Psoas muscle (tissue), 8 donors: ENCODE data around the gene FUT1. TPM values are rescaled to one million over a fixed set of nuclear protein-coding genes. Genes with fewer than 3 reads are reported as not detected.
A peak's percentile ranks its signal among the peaks of the same experiment; 100 is the strongest.

Experiments
- ATAC-seq, 4 donors: fragments of 200-7000 bp; cut with Tn5 transposase; one replicate each; pipeline ENCODE4 v1.9.1; 2020; ENCODE audit warnings: moderate library complexity in 3 of 4, mild to moderate bottlenecking in 2 of 4
- DNase-seq, 2 donors: peaks; one replicate each; pipeline ENCODE4 v3.0.0-alpha.2; 2020
- H3K27ac ChIP-seq: fragments of 200-600 bp; one replicate; pipeline ENCODE4 v1.8.0; 2022
- H3K27me3 ChIP-seq, 3 donors: fragments of 200-600 bp in 1 of 3; one replicate each; pipeline versions ENCODE4 v1.6.1 to v1.8.0; 2013 to 2022; ENCODE audit warnings: low read length in 2 of 3, mild to moderate bottlenecking in 2 of 3, moderate library complexity in 1 of 3; ENCODE audit not compliant: insufficient read depth in 3 of 3
- H3K36me3 ChIP-seq, 2 donors: fragments of 200-600 bp in 1 of 2; one replicate each; pipeline versions ENCODE4 v1.6.1 to v1.8.0; 2013 to 2022; ENCODE audit warnings: low read depth in 1 of 2, mild to moderate bottlenecking in 1 of 2, moderate library complexity in 1 of 2; ENCODE audit not compliant: insufficient read depth in 1 of 2
- H3K4me1 ChIP-seq: fragments of 200-600 bp; one replicate; pipeline ENCODE4 v1.8.0; 2022
- H3K4me3 ChIP-seq: fragments of 200-600 bp; one replicate; pipeline ENCODE4 v1.8.0; 2022; ENCODE audit warnings: mild to moderate bottlenecking
- H3K9me3 ChIP-seq: fragments of 200-600 bp; one replicate; pipeline ENCODE4 v1.8.0; 2022
- CTCF ChIP-seq: fragments of 200-600 bp; IDR thresholded peaks from one replicate; pipeline ENCODE4 v1.8.0; 2022; ENCODE audit warnings: antibody characterized with exemption
- WGBS, 3 donors: extraction: QIAGEN DNeasy Blood & Tissue Kit; methylation state at CpG; one replicate each; pipeline versions ENCODE4 v1.1.6 to v1.1.7; 2013; 5-methylcytosine and 5-hydroxymethylcytosine counted together
- intact Hi-C, 2 donors: fragments of 100-400 bp; cut with DNase I; formaldehyde crosslinking; loops; one replicate each; pipeline versions ENCODE4 v1.11.0 to v1.14.2; 2022
- polyA plus RNA-seq, 3 donors: library from polyadenylated mRNA; stranded (reverse); fragments of 200-250 nt; gene quantifications; one replicate each; pipeline ENCODE4 v1.2.3, GENCODE V29; 2013
- total RNA-seq, 4 donors: library from RNA; stranded (reverse); fragmentation: NEBNext Ultra II Directional in 2 of 4; extraction: Animal tissue kit (Norgen Biotek cat#: 25700) in 2 of 4; gene quantifications; one replicate each; pipeline versions ENCODE4 v1.2.1 to v1.2.4, GENCODE V29; 2021 to 2023
- donor health status: healthy with polysubstance abuse.
- donor health status: DM: no; HTN: no; CAD: no; lungs with moderate emphysema.
- donor health status: Bipolar disorder and iron deficiency.
- donor health status: healthy.
- donor health status: DM: yes; HTN: yes; CAD: no.
- donor health status: DM: no; HTN: no; CAD: no.
- donor health status: DM: no; HTN: no; CAD: no.
- donor health status: DM: yes; HTN: yes; CAD: no.

Gene FUT1
- total and polyA plus RNA-seq, 7 donors: 1.1 to 2.3 (median 1.6) TPM

- H3K36me3 ChIP-seq: peaks cover 0 to 19% of the 10 kb centered on the region in 2 donors
- intact Hi-C loops: no loop called here
- H3K4me1 ChIP-seq: peaks cover 7% of the 10 kb centered on the region
- ATAC-seq (no peak), DNase-seq (no peak)
- WGBS, 3 donors: 84 to 90% (median 86%) methylated on average over 16 to 20 of the region's 20 CpGs
- H3K4me3 ChIP-seq: no peak overlapping the region
- no peaks in the 10 kb centered on the region for H3K9me3 ChIP-seq
- H3K27ac ChIP-seq: peak overlapping the region; percentile 84
- H3K27me3 ChIP-seq: no peaks in the 10 kb centered on the region
- TF ChIP-seq CTCF: no peak
Observed at GRCh38 chr19:48796298-48797083, 44.0 kb upstream of the FUT1 start.

- peak; percentile 16 to 39 (median 32) for ATAC-seq
- H3K36me3 ChIP-seq: peaks cover 0 to 19% of the 10 kb centered on the region in 2 donors
- peak overlapping the region; percentile 84 for H3K27ac ChIP-seq
- peak; percentile 63 to 80 for DNase-seq
- 7 to 32% (median 20%) methylated on average over 2 of the region's 2 CpGs for WGBS, 3 donors
- H3K27me3 ChIP-seq: no peaks in the 10 kb centered on the region
- H3K4me3 ChIP-seq: no peak overlapping the region
- H3K4me1 ChIP-seq: peaks cover 7% of the 10 kb centered on the region
- intact Hi-C loops: loop anchor here (1.0 to 2.0 kb wide), 2 partner anchors 40 to 41 kb away; partner anchors contain the start of gene HSD17B14 (in 1 of the 2)
- H3K9me3 ChIP-seq: no peaks in the 10 kb centered on the region
- no peak for TF ChIP-seq CTCF
Observed at GRCh38 chr19:48795685-48796070, 43.2 kb upstream of the FUT1 start.

GRCh38 chr19:48795055-48795684 lies 42.7 kb upstream of the FUT1 start:
- TF ChIP-seq CTCF: peak; percentile 98
- H3K27ac ChIP-seq: peak overlapping the region; percentile 84
- ATAC-seq (peak; percentile 97), DNase-seq (peak; percentile 90 to 95)
- peaks cover 0 to 19% of the 10 kb centered on the region in 2 donors for H3K36me3 ChIP-seq
- 1 to 3% (median 1%) methylated on average over 38 of the region's 38 CpGs for WGBS, 3 donors
- no peaks in the 10 kb centered on the region for H3K27me3 ChIP-seq
- peaks cover 7% of the 10 kb centered on the region for H3K4me1 ChIP-seq
- intact Hi-C loops: loop anchor here (1.0 to 2.0 kb wide), 2 partner anchors 40 to 42 kb away; partner anchors contain the start of gene HSD17B14 (in 1 of the 2)
- H3K9me3 ChIP-seq: no peaks in the 10 kb centered on the region
- peak overlapping the region; percentile 70 for H3K4me3 ChIP-seq

GRCh38 chr19:48794291-48794690 lies 41.9 kb upstream of the FUT1 start:
- Histone ChIP-seq H3K27ac (peak overlapping the region; percentile 84), H3K4me1 (peaks cover 7% of the 10 kb centered on the region), H3K4me3 (no peak overlapping the region), H3K27me3 (no peaks in the 10 kb centered on the region), H3K36me3 (peaks cover 0 to 12% of the 10 kb centered on the region in 2 donors), H3K9me3 (no peaks in the 10 kb centered on the region)
- no peak for TF ChIP-seq CTCF
- intact Hi-C loops: loop anchor here in 1 of 2 donors (2.0 kb wide), 1 partner anchor 43 kb away; the partner anchor contains the start of gene HSD17B14
- ATAC-seq (no peak), DNase-seq (no peak)
- 75 to 87% (median 76%) methylated on average over 6 of the region's 6 CpGs for WGBS, 3 donors
